A549 (cell line): ENCODE results near the gene PDK2. TPM values are rescaled to one million over a fixed set of nuclear protein-coding genes. Genes with fewer than 3 reads are reported as not detected.

ENCODE experiments used
- ATAC-seq, 2 experiments: fragments of 200-7000 bp in 1 of 2; fragments of >200 bp in 1 of 2; cut with Nextera tagmentation in 1 of 2; cut with Tn5 transposase in 1 of 2; 3 replicates each; pipeline versions ENCODE4 v1.8.0 to v1.9.1; 2018 to 2020; ENCODE audit warnings: mild to moderate bottlenecking in 1 of 2, moderate library complexity in 1 of 2
- CTCF ChIA-PET: fragments of 300-600 bp; sonication (Branson Sonifier 250); formaldehyde crosslinking; extraction: SDS; loops from one replicate; lab custom pipeline; 2021; ENCODE audit warnings: antibody characterized with exemption, inconsistent platforms; lab: Yijun Ruan, JAX
- POLR2A ChIA-PET: fragments of 350-600 bp; formaldehyde crosslinking; extraction: SDS; loops from one replicate; lab custom pipeline; 2021; ENCODE audit warnings: antibody characterized with exemption, inconsistent platforms; lab: Yijun Ruan, JAX
- DNase-seq, 2 experiments: peaks; one replicate each; pipeline versions ENCODE4 v3.0.0 to v3.0.0-alpha.2; 2011 to 2016; ENCODE audit warnings: low read depth in 1 of 2, low spot score in 1 of 2
- FAIRE-seq: peaks from 2 replicates; lab custom pipeline; 2011; peaks lifted over from hg19 to GRCh38; lab: Jason Lieb, UNC
- H3K27ac ChIP-seq, 2 experiments: fragments of >200 bp; sonication (Bioruptor Twin); formaldehyde crosslinking; 3 replicates each; pipeline ENCODE4 v1.5.1; 2016 to 2017
- H3K4me1 ChIP-seq: fragments of >200 bp; sonication (Bioruptor Twin); formaldehyde crosslinking; 3 replicates; pipeline ENCODE4 v1.6.1; 2016
- H3K4me2 ChIP-seq: fragments of >200 bp; sonication (Bioruptor Twin); formaldehyde crosslinking; 3 replicates; pipeline ENCODE4 v1.6.1; 2016
- H3K4me3 ChIP-seq: fragments of >200 bp; sonication (Bioruptor Twin); formaldehyde crosslinking; 3 replicates; pipeline ENCODE4 v1.5.1; 2016
- H3K9me3 ChIP-seq: fragments of >200 bp; sonication (Bioruptor Twin); formaldehyde crosslinking; 3 replicates; pipeline ENCODE4 v1.6.1; 2016
- CHD2 ChIP-seq: fragments of 150-350 bp; IDR thresholded peaks from 2 replicates; pipeline ENCODE4 v1.6.1; 2014; ENCODE audit warnings: low read length; ENCODE audit not compliant: partially characterized antibody
- CTCF ChIP-seq: fragments of >200 bp; sonication (Bioruptor Twin); formaldehyde crosslinking; IDR thresholded peaks from 3 replicates; pipeline ENCODE4 v1.5.1; 2016
- EHF ChIP-seq: fragments of 250-450 bp; sonication (Bioruptor Pico); IDR thresholded peaks from 2 replicates; pipeline ENCODE4 v1.5.0; 2020; ENCODE audit warnings: mild to moderate bottlenecking
- EP300 ChIP-seq, 2 experiments: fragments of >200 bp; sonication (Bioruptor Twin); formaldehyde crosslinking; IDR thresholded peaks; 2 replicates in 1 of 2; 3 replicates in 1 of 2; pipeline ENCODE4 v1.6.1; 2016 to 2017
- ESRRA ChIP-seq: fragments of 150-350 bp; IDR thresholded peaks from 2 replicates; pipeline ENCODE4 v1.6.1; 2014; ENCODE audit warnings: mild to moderate bottlenecking, low read length, borderline replicate concordance
- FOSB ChIP-seq: fragments of 250-450 bp; sonication (Bioruptor Pico); IDR thresholded peaks from 2 replicates; pipeline ENCODE4 v1.5.0; 2020; ENCODE audit warnings: mild to moderate bottlenecking, moderate library complexity
- FOSL2 ChIP-seq, 2 experiments: fragments of 450-650 bp in 1 of 2; fragments of >200 bp in 1 of 2; sonication (Bioruptor Twin) in 1 of 2; formaldehyde crosslinking; IDR thresholded peaks; 2 replicates each; pipeline versions ENCODE4 v1.5.0 to v1.6.1; 2016 to 2020; ENCODE audit warnings: mild to moderate bottlenecking in 1 of 2, moderate library complexity in 1 of 2
- KDM1A ChIP-seq: fragments of 200-600 bp; sonication (generic); IDR thresholded peaks from 2 replicates; pipeline ENCODE4 v1.6.1; 2016; ENCODE audit warnings: low read depth, mild to moderate bottlenecking
- KDM5A ChIP-seq: fragments of 200-600 bp; sonication (generic); IDR thresholded peaks from 2 replicates; pipeline ENCODE4 v1.6.1; 2016; ENCODE audit warnings: antibody characterized with exemption, mild to moderate bottlenecking
- MAX ChIP-seq: IDR thresholded peaks from 2 replicates; pipeline ENCODE4 v1.6.1; 2012
- MAZ ChIP-seq: fragments of 150-350 bp; IDR thresholded peaks from 2 replicates; pipeline ENCODE4 v1.6.1; 2014; ENCODE audit warnings: antibody characterized with exemption, low read depth, low read length, borderline replicate concordance
- POLR2AphosphoS2 ChIP-seq: conservative IDR thresholded peaks from 2 replicates; pipeline ENCODE4 v1.6.1; 2012; ENCODE audit warnings: low read length, improper control_type of control experiment, inconsistent platforms
- RAD21 ChIP-seq, 2 experiments: fragments of >200 bp in 1 of 2; sonication (Bioruptor Twin) in 1 of 2; formaldehyde crosslinking in 1 of 2; IDR thresholded peaks in 1 of 2; conservative IDR thresholded peaks in 1 of 2; 2 replicates in 1 of 2; 3 replicates in 1 of 2; pipeline ENCODE4 v1.6.1; 2012 to 2018; ENCODE audit warnings: inconsistent platforms in 1 of 2
- SMC3 ChIP-seq: fragments of >200 bp; sonication (Bioruptor Twin); formaldehyde crosslinking; IDR thresholded peaks from 3 replicates; pipeline ENCODE4 v1.6.1; 2018; ENCODE audit warnings: inconsistent platforms
- SREBF2 ChIP-seq: fragments of 450-650 bp; IDR thresholded peaks from 2 replicates; pipeline ENCODE4 v1.6.1; 2014; ENCODE audit warnings: mild to moderate bottlenecking, moderate library complexity
- TFCP2L1 ChIP-seq: fragments of 250-450 bp; sonication (Bioruptor Pico); IDR thresholded peaks from 2 replicates; pipeline ENCODE4 v1.5.0; 2021; ENCODE audit warnings: mild to moderate bottlenecking
- ZFP36 ChIP-seq: fragments of 450-650 bp; IDR thresholded peaks from 2 replicates; pipeline ENCODE4 v1.6.1; 2014; ENCODE audit warnings: borderline replicate concordance; ENCODE audit not compliant: partially characterized antibody
- whole genome bisulfite sequencing: methylation state at CpG from one replicate; pipeline ENCODE4 v1.1.6; 2017; ENCODE audit errors: missing lambda C conversion rate; 5-methylcytosine and 5-hydroxymethylcytosine counted together
- polyA plus RNA-seq, 4 experiments: library from polyadenylated mRNA; depleted of rRNA in 3 of 4; stranded (reverse); fragments of >200 nt; fragmentation: RNase III in 1 of 4; extraction: RNeasy Plus Mini Kit Qiagen cat#74134 plus additional on column Dnase treatment in 1 of 4; gene quantifications; 2 replicates in 3 of 4; 3 replicates in 1 of 4; pipeline ENCODE4 v1.2.3, GENCODE V29; 2011 to 2017
- TF ChIP-seq, protein P1 (sequence below): fragments of >200 bp; sonication (Bioruptor Twin); formaldehyde crosslinking; IDR thresholded peaks from 2 replicates; pipeline ENCODE4 v1.6.1; 2016

Gene PDK2
- polyA plus RNA-seq, 2 of the 4 experiments (the other 2 are of a cell fraction) = 14.1 to 28.5 TPM

GRCh38 chr17:50112694-50113093, 17.5 kb downstream of the PDK2 start:
- DNase-seq = no peak
- Histone ChIP-seq H3K27ac (no peak overlapping the region), H3K9me3 (no peaks in the 10 kb centered on the region), H3K4me1 (peaks cover 16% of the 10 kb centered on the region; the same call in 2 of the 3 replicates), H3K4me3 (no peak overlapping the region), H3K4me2 (no peak overlapping the region)
- WGBS = 89% methylated on average over 17 of the region's 17 CpGs
- TF ChIP-seq, protein P1, sequence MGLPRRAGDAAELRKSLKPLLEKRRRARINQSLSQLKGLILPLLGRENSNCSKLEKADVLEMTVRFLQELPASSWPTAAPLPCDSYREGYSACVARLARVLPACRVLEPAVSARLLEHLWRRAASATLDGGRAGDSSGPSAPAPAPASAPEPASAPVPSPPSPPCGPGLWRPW = no peak
- TF ChIP-seq MAZ (no peak), KDM5A (no peak)
- CTCF ChIA-PET = interaction anchor here (0.9 to 60.2 kb wide), 10 partner anchors 8 to 232 kb away, joined by 3 to 1356 read pairs (median 15); partner anchors contain the start of genes ITGA3, PDK2, PPP1R9B and SAMD14
- ATAC-seq = no peak
- no peak for FAIRE-seq
- POLR2A ChIA-PET = no interaction called here

DNA sequence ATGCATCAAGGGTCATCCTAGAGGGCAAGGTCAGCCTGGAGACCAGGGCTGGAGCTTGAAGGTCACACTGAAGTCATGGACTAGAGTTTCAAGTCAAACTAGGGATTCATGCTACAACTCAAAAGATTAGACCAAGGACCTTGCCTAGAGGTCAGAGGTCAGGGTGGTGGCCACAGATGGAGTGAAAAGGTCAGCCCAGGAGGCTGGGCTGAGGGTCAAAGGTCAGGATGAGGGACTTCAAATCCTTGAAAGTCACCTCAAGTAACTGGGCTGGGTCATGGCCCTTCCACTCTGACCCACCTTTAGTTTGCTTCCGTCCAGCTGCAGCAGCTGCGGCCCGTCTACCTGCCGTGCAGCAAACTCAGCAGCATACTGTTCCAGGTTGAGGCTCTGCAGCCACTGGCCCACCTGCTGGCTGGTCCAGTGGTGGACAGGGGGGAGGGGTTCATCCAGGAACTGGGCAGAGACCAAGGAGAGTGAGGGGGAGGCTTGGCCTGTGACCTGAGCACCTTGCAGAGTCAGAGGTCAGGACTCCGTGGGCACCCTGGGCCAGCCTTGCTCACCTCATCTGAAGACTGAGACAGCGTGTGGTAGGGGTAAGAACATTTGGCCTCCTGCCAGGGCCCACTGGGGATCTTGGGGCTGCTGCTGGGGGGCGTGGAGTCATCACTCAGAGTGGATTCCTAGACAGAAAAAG, 18.6 kb downstream of the PDK2 start:
- 94% methylated on average over 7 of the region's 7 CpGs for WGBS
- ChIA-PET CTCF (interaction anchor here (0.6 to 60.2 kb wide), 19 partner anchors 9 to 284 kb away, joined by 3 to 1356 read pairs (median 6); partner anchors contain the start of genes LRRC59, PDK2, PPP1R9B and SAMD14), POLR2A (no interaction called here)
- FAIRE-seq (no peak), DNase-seq (no peak), ATAC-seq (no peak)
- no peak overlapping the region for H3K27ac ChIP-seq
- H3K4me1 ChIP-seq = peaks cover 10% of the 10 kb centered on the region; the same call in 1 of the 3 replicates
- no peak overlapping the region for H3K4me3 ChIP-seq
- H3K9me3 ChIP-seq = no peaks in the 10 kb centered on the region
- TF ChIP-seq CHD2 = no peak
- 0 out of 2 replicates have a peak, but pooled peaks have one; percentile 28 for TF ChIP-seq ESRRA
- no peak overlapping the region for H3K4me2 ChIP-seq

DNA sequence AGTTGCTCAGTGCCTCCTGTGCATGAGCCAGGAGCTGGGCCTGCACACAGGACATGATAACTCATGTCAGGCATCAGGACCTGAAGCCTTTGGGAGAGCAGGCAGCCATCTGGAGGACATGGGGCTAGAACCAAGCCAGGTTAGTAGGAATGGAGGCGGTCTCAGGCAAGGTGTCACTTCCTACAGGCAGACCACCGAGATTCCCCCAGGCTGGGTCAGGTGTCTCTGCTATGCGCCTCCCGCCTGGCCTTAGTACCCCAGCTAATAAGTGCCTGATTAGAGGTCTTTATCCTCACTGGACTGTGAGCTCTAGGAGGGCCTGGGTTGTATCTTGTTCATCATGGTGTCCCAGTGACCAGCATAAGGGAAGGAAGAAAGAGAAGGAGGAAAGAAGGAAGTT, 19.2 kb downstream of the PDK2 start:
- peaks cover 10% of the 10 kb centered on the region; the same call in 1 of the 3 replicates for H3K4me1 ChIP-seq
- no peak overlapping the region for H3K27ac ChIP-seq
- ATAC-seq = no peak
- 75% methylated on average over 4 of the region's 4 CpGs for WGBS
- TF ChIP-seq SREBF2 (no peak), ZFP36 (peak; percentile 88)
- CTCF ChIA-PET = interaction anchor here (0.6 to 60.2 kb wide), 28 partner anchors 9 to 283 kb away, joined by 3 to 1356 read pairs (median 4); partner anchors contain the start of genes LRRC59, PDK2, PPP1R9B and SAMD14
- no peaks in the 10 kb centered on the region for H3K9me3 ChIP-seq
- no peak overlapping the region for H3K4me3 ChIP-seq
- FAIRE-seq = no peak
- no peak overlapping the region for H3K4me2 ChIP-seq
- no peak for DNase-seq
- POLR2A ChIA-PET = no interaction called here

- no peak overlapping the region for H3K4me2 ChIP-seq
- WGBS = 23% methylated on average over 6 of the region's 6 CpGs
- no peaks in the 10 kb centered on the region for H3K9me3 ChIP-seq
- FAIRE-seq (no peak), DNase-seq (peak; percentile 66 to 82), ATAC-seq (peak; percentile 17 to 69; a peak in 4 of 6 replicates)
- ChIA-PET POLR2A (no interaction called here), CTCF (interaction anchor here (0.8 to 60.2 kb wide), 28 partner anchors 10 to 203 kb away, joined by 3 to 1356 read pairs (median 4); partner anchors contain the start of genes PDK2, PPP1R9B, SAMD14 and TMEM92)
- no peak overlapping the region for H3K27ac ChIP-seq
- no peak overlapping the region for H3K4me3 ChIP-seq
- no peak for TF ChIP-seq POLR2AphosphoS2
- TF ChIP-seq FOSB (CRISPR knock-in tag) = 0 out of 2 replicates have a peak, but pooled peaks have one; percentile 31
- peak; percentile 76 for TF ChIP-seq CTCF
- TF ChIP-seq TFCP2L1 (CRISPR knock-in tag) = no peak
- TF ChIP-seq SMC3 = peak; percentile 30; the same call in 1 of the 3 replicates
- 0 out of 2 replicates have a peak, but pooled peaks have one; percentile 12 for TF ChIP-seq MAX
- TF ChIP-seq KDM1A = no peak
- TF ChIP-seq EP300 (IDR thresholded peaks at IDR 0.05) = no peak
- no peak for TF ChIP-seq FOSL2 (IDR thresholded peaks at IDR 0.05)
- no peak for TF ChIP-seq FOSL2 (CRISPR knock-in tag; IDR thresholded peaks at IDR 0.05)
- peak; percentile 66 to 83 for TF ChIP-seq RAD21 (conservative IDR thresholded peaks at IDR 0.05 in 1 of 2, IDR thresholded peaks at IDR 0.05 in 1 of 2)
- TF ChIP-seq EHF = no peak
- peaks cover 10% of the 10 kb centered on the region; the same call in 1 of the 3 replicates for H3K4me1 ChIP-seq
These were observed 19.8 kb downstream of the PDK2 start for GRCh38 chr17:50114849-50115357.
